Measurements from ENCODE around the gene RNF213. TPM values are rescaled to one million over a fixed set of nuclear protein-coding genes. Genes with fewer than 3 reads are reported as not detected.
"Not testable (repeated sequence)": the region's sequence is repeated elsewhere in the genome, so short reads cannot be mapped to it uniquely, and the experiment has no call there.

The RNF213 gene
- total RNA-seq, 3 donors from 2014 or later: 135 to 143 (median 136) TPM

DNA sequence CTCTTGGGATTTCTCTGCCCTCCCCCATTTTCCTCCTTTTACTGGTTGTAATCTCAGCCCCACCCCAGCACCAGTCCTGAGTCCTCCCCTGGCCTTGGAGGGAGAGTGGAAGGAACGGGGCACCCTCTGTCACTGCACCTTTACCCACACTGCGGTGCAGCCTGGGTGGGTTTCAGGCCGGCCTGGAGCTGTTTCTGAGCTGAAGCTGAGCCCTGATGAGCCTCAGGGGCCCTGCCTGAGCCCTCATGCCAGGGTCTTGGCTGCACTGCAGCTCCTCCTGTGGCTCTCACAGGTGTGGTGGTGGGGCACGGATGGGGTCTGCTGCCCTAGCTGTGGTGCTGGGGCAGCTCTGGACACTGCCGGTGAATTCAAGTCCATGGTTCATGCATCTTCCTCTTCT, 34.5 kb downstream of the RNF213 start:
- TF ChIP-seq, protein P1, sequence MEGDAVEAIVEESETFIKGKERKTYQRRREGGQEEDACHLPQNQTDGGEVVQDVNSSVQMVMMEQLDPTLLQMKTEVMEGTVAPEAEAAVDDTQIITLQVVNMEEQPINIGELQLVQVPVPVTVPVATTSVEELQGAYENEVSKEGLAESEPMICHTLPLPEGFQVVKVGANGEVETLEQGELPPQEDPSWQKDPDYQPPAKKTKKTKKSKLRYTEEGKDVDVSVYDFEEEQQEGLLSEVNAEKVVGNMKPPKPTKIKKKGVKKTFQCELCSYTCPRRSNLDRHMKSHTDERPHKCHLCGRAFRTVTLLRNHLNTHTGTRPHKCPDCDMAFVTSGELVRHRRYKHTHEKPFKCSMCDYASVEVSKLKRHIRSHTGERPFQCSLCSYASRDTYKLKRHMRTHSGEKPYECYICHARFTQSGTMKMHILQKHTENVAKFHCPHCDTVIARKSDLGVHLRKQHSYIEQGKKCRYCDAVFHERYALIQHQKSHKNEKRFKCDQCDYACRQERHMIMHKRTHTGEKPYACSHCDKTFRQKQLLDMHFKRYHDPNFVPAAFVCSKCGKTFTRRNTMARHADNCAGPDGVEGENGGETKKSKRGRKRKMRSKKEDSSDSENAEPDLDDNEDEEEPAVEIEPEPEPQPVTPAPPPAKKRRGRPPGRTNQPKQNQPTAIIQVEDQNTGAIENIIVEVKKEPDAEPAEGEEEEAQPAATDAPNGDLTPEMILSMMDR (IDR thresholded peaks at IDR 0.05): no peak
- ATAC-seq: no peak
- intact Hi-C loops (cut with DNase I, micrococcal nuclease): no loop called here
- H3K9me3 ChIP-seq: no peaks in the 10 kb centered on the region
- no peak for DNase-seq
- H3K36me3 ChIP-seq (ENCODE audit: low read depth): peaks cover 31% of the 10 kb centered on the region
- H3K4me3 ChIP-seq: no peak overlapping the region
- no peaks in the 10 kb centered on the region for H3K4me1 ChIP-seq (ENCODE audit: low read depth)

DNA sequence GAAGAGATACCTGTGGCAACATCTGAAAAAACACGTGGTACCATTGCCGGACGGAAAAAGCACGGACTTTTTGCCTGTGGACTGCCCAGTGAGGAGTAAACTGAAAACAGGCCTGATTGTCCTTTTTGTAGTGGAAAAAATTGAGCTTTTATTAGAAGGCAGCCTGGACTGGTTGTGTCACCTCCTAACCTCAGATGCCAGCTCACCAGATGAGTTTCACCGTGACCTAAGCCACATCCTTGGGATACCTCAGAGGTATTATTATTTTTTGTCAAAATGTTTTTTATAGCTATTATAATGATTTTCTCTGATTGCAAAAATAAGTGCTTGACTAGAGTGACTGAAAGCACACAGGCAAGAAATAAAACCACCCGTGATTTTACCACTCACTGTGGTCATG, 34.9 kb downstream of the RNF213 start:
- no peaks in the 10 kb centered on the region for H3K9me3 ChIP-seq
- H3K4me1 ChIP-seq (ENCODE audit: low read depth): no peaks in the 10 kb centered on the region
- intact Hi-C loops (cut with DNase I, micrococcal nuclease): no loop called here
- ATAC-seq: no peak
- DNase-seq: no peak
- no peak overlapping the region for H3K4me3 ChIP-seq
- peaks cover 32% of the 10 kb centered on the region for H3K36me3 ChIP-seq (ENCODE audit: low read depth)
- TF ChIP-seq, protein P1 (IDR thresholded peaks at IDR 0.05): no peak

DNA sequence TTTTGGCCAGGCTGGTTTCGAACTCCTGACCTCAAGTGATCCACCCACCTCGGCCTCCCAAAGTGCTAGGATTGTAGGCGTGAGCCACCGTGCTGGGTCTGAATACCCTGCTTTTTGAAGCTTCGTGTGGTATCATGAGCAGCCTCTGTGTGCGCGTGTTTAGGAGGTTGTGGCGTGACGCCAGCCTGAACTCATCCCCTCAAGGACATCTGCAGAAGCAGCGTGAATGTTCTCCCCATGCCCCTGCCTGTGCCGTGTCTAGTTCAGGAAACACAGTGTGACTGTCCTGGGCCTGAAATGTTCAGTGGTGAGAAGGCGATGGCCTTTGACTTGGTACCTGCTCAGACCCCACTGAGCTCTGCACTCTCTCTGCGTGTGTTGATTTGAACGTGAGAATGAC, 35.6 kb downstream of the RNF213 start:
- intact Hi-C loops (cut with DNase I, micrococcal nuclease): no loop called here
- Histone ChIP-seq H3K9me3 (no peaks in the 10 kb centered on the region), H3K4me1 (ENCODE audit: low read depth) (no peaks in the 10 kb centered on the region), H3K36me3 (ENCODE audit: low read depth) (peaks cover 32% of the 10 kb centered on the region), H3K4me3 (no peak overlapping the region)
- ATAC-seq (no peak), DNase-seq (no peak)
- TF ChIP-seq, protein P1 (IDR thresholded peaks at IDR 0.05): no peak

DNA sequence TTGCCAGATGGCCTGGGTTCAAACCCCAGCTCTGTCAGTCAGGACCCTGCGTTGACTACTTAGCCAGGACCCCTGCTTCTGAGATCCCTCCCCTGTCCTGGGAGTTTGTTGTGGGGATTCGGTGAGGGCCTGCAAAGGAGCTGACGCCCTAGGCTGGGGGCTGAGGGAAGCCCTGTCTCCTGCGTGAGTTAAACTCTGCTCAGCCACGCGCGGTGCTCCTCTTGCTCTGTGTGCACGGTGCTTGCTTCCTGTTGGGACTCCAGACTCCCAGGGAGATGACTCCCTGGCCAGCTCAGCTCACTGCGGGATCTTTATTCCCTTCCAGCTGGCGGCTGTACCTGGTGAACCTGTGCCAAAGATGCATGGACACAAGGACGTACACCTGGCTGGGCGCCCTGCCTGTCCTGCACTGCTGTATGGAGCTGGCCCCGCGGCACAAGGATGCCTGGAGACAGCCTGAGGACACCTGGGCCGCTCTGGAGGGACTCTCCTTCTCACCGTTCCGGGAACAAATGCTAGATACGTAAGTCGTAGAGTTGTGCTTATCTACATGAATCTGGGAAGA, 37.4 kb downstream of the RNF213 start:
- H3K4me1 ChIP-seq (ENCODE audit: low read depth): no peaks in the 10 kb centered on the region
- H3K4me3 ChIP-seq: no peak overlapping the region
- intact Hi-C loops (cut with DNase I, micrococcal nuclease): no loop called here
- peaks cover 26% of the 10 kb centered on the region for H3K36me3 ChIP-seq (ENCODE audit: low read depth)
- no peaks in the 10 kb centered on the region for H3K9me3 ChIP-seq
- TF ChIP-seq, protein P1 (IDR thresholded peaks at IDR 0.05): no peak
- DNase-seq: no peak
- no peak for ATAC-seq

DNA sequence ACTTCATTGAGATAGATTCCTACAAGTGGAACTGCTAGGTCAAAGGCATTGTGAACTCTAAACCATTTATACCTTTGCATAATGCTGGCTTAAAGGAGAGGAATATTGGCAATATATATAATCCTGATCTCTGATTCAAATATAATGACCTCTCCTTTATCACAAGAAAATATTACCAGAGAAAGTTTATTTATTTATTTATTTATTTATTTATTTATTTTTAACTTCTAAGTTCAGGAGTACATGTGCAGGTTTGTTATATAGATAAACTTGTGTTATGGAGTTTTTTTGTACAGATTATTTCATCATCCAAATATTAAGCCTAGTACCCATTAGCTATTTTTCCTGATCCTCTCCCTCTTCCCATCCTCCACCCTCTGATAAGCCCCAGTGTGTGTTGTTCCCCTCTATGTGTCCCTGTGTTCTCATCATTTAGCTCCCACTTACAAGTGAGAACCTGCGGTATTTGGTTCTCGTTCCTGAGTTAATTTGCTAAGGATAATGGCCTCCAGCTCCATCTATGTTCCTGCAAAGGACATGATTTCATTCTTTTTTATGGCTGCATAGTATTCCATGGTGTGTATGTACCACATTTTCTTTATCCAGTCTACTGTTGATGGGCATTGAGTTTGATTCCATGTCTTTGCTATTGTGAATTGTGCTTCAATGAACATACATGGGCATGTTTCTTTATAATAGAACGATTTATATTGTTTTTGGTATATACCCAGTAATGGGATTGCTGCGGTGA, 38.9 kb downstream of the RNF213 start:
- intact Hi-C loops (cut with DNase I, micrococcal nuclease); H3K4me3 ChIP-seq; DNase-seq; H3K9me3 ChIP-seq; ATAC-seq; H3K4me1 ChIP-seq (ENCODE audit: low read depth): not testable (repeated sequence)
- H3K36me3 ChIP-seq (ENCODE audit: low read depth): peaks cover 26% of the 10 kb centered on the region

DNA sequence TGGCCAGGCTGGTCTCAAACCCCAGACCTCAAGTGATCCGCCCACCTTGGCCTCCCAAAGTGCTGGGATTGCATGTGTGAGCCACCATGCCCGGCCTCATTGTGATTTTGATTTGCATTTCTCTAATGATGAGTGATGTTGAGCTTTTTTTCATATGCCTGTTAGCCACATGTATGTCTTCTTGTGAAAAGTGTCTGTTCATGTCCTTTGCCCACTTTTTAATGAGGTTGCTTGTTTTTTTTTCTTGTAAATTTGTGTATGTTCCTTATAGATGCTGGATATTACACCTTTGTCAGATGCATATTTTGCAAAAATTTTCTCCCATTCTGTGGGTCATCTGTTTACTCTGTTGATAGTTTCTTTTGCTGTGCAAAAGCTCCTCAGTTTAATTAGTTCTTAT, 40.1 kb downstream of the RNF213 start:
- ATAC-seq; H3K4me3 ChIP-seq; H3K9me3 ChIP-seq; DNase-seq; H3K4me1 ChIP-seq (ENCODE audit: low read depth); intact Hi-C loops (cut with DNase I, micrococcal nuclease): not testable (repeated sequence)
- H3K36me3 ChIP-seq (ENCODE audit: low read depth): peaks cover 27% of the 10 kb centered on the region
